HepG2 (cell line): ENCODE measurements around the gene WDR18. TPM values are rescaled to one million over a fixed set of nuclear protein-coding genes. Genes with fewer than 3 reads are reported as not detected.
A peak's percentile ranks its signal among the peaks of the same experiment; 100 is the strongest.

Source experiments
- ATAC-seq: fragments of 200-7000 bp; cut with Tn5 transposase; 3 replicates; pipeline ENCODE4 v1.9.1; 2020; ENCODE audit warnings: mild to moderate bottlenecking, moderate library complexity
- BruUV-seq: library from RNA; stranded (reverse); fragments of 400-500 nt; replicated peaks from 2 replicates; lab custom pipeline; 2021; lab: Mats Ljungman, UMichigan
- CTCF ChIA-PET: fragments of 300-600 bp; formaldehyde crosslinking; extraction: SDS; loops from one replicate; lab custom pipeline; 2021; ENCODE audit warnings: low total read pairs, inconsistent platforms, low intra/inter-chr PET ratio; lab: Yijun Ruan, JAX
- POLR2A ChIA-PET: fragments of 350-600 bp; sonication (Branson Sonifier 250); formaldehyde crosslinking; loops from one replicate; lab custom pipeline; 2020; ENCODE audit warnings: antibody characterized with exemption, inconsistent platforms; lab: Yijun Ruan, JAX
- DNase-seq: peaks from one replicate; pipeline ENCODE4 v3.0.0-alpha.2; 2015; ENCODE audit warnings: low spot score
- FAIRE-seq: peaks from 3 replicates; lab custom pipeline; 2011; peaks lifted over from hg19 to GRCh38; lab: Jason Lieb, UNC
- H2AFZ ChIP-seq: one replicate; pipeline ENCODE4 v1.6.1; 2011; ENCODE audit warnings: low read length, inconsistent platforms
- H3K27ac ChIP-seq: fragments of 300-600 bp; 3 replicates; pipeline ENCODE4 v1.8.0; 2011; ENCODE audit warnings: mixed run types, mild to moderate bottlenecking, mixed read lengths, low read length, inconsistent platforms; ENCODE audit not compliant: insufficient read depth; ENCODE audit errors: extremely low read length
- H3K27me3 ChIP-seq, 2 experiments: fragments of 200-600 bp in 1 of 2; 2 replicates in 1 of 2; 3 replicates in 1 of 2; pipeline versions ENCODE4 v1.6.0 to v1.8.0; 2011; ENCODE audit warnings: low read length in 2 of 2, mild to moderate bottlenecking in 2 of 2, moderate library complexity in 2 of 2, inconsistent platforms in 1 of 2; ENCODE audit not compliant: insufficient read depth in 2 of 2, control insufficient read depth in 1 of 2
- H3K36me3 ChIP-seq, 2 experiments: fragments of 200-600 bp in 1 of 2; replicated peaks in 1 of 2; 2 replicates in 1 of 2; 3 replicates in 1 of 2; pipeline versions ENCODE4 v1.5.1 to v1.8.0; 2011; ENCODE audit warnings: low read length in 2 of 2, inconsistent platforms in 1 of 2; ENCODE audit not compliant: insufficient read depth in 2 of 2, control insufficient read depth in 1 of 2
- H3K4me1 ChIP-seq: 2 replicates; pipeline ENCODE4 v1.5.1; 2012; ENCODE audit warnings: low read length, inconsistent platforms; ENCODE audit not compliant: insufficient read depth
- H3K4me2 ChIP-seq: 2 replicates; pipeline ENCODE4 v1.6.0; 2011; ENCODE audit warnings: low read depth, low read length, inconsistent platforms
- H3K4me3 ChIP-seq, 3 experiments: fragments of 200-600 bp in 1 of 3; sonication (generic), shearing (Covaris generic) in 1 of 3; replicated peaks in 1 of 3; 2 replicates each; pipeline ENCODE4 v1.5.1; 2011 to 2016; ENCODE audit warnings: low read length in 3 of 3, inconsistent platforms in 2 of 3, low read depth in 2 of 3, mild to moderate bottlenecking in 2 of 3, control low read depth in 1 of 3, mixed read lengths in 1 of 3; ENCODE audit not compliant: insufficient read depth in 1 of 3
- H3K79me2 ChIP-seq: one replicate; pipeline ENCODE4 v1.6.1; 2011; ENCODE audit warnings: low read length, inconsistent platforms; ENCODE audit not compliant: insufficient read depth
- H3K9ac ChIP-seq: 2 replicates; pipeline ENCODE4 v1.6.0; 2011; ENCODE audit warnings: mild to moderate bottlenecking, low read depth, low read length, inconsistent platforms; ENCODE audit not compliant: insufficient read depth
- H3K9me3 ChIP-seq: 2 replicates; pipeline ENCODE4 v1.5.1; 2012; ENCODE audit warnings: mild to moderate bottlenecking, low read length
- H4K20me1 ChIP-seq: 2 replicates; pipeline ENCODE4 v1.6.0; 2011; ENCODE audit warnings: inconsistent platforms, mild to moderate bottlenecking, low read length, moderate library complexity; ENCODE audit not compliant: insufficient read depth
- AKAP8 ChIP-seq: sonication (generic); formaldehyde crosslinking; IDR thresholded peaks from 2 replicates; pipeline ENCODE4 v1.5.1; 2020; ENCODE audit warnings: mild to moderate bottlenecking, missing genetic modification reagents
- FIP1L1 ChIP-seq: fragments of 200-400 bp; formaldehyde crosslinking; IDR thresholded peaks from 2 replicates; pipeline ENCODE4 v1.6.1; 2018; ENCODE audit warnings: low read depth, mild to moderate bottlenecking, low read length, moderate library complexity, borderline replicate concordance; ENCODE audit not compliant: insufficient read depth
- HOXD1 ChIP-seq: sonication (generic); formaldehyde crosslinking; IDR thresholded peaks from 2 replicates; pipeline ENCODE4 v1.5.0; 2020; ENCODE audit warnings: missing genetic modification reagents
- NR3C1 ChIP-seq: sonication (generic); formaldehyde crosslinking; IDR thresholded peaks from 2 replicates; pipeline ENCODE4 v1.4.0; 2020; ENCODE audit warnings: missing genetic modification reagents
- POLR2G ChIP-seq: fragments of 200-400 bp; formaldehyde crosslinking; IDR thresholded peaks from 2 replicates; pipeline ENCODE4 v1.6.1; 2018; ENCODE audit warnings: mild to moderate bottlenecking, low read depth, low read length, moderate library complexity
- TBX2 ChIP-seq: sonication (generic); formaldehyde crosslinking; IDR thresholded peaks from 2 replicates; pipeline ENCODE4 v1.5.0; 2020; ENCODE audit warnings: missing genetic modification reagents, mild to moderate bottlenecking, borderline replicate concordance
- ZBTB3 ChIP-seq: sonication (generic); formaldehyde crosslinking; IDR thresholded peaks from 2 replicates; pipeline ENCODE4 v1.4.0; 2020; ENCODE audit warnings: low read depth, mild to moderate bottlenecking, moderate library complexity, missing genetic modification reagents, borderline replicate concordance
- ZKSCAN5 ChIP-seq: sonication (generic); formaldehyde crosslinking; IDR thresholded peaks from 2 replicates; pipeline ENCODE4 v1.5.1; 2020; ENCODE audit warnings: mild to moderate bottlenecking, missing genetic modification reagents
- ZNF121 ChIP-seq: sonication (generic); formaldehyde crosslinking; IDR thresholded peaks from 2 replicates; pipeline ENCODE4 v1.5.0; 2020; ENCODE audit warnings: mild to moderate bottlenecking, missing genetic modification reagents
- ZNF34 ChIP-seq: sonication (generic); formaldehyde crosslinking; IDR thresholded peaks from 2 replicates; pipeline ENCODE4 v1.4.0; 2020; ENCODE audit warnings: mild to moderate bottlenecking, missing genetic modification reagents, borderline replicate concordance
- ZNF460 ChIP-seq: sonication (generic); formaldehyde crosslinking; IDR thresholded peaks from 2 replicates; pipeline ENCODE4 v1.5.1; 2020; ENCODE audit warnings: missing genetic modification reagents, mild to moderate bottlenecking, borderline replicate concordance
- WGBS: methylation state at CpG from one replicate; pipeline ENCODE4 v1.1.6; 2017; ENCODE audit warnings: low lambda C conversion rate; 5-methylcytosine and 5-hydroxymethylcytosine counted together
- in situ Hi-C: cut with HindIII; loops from 2 replicates; pipeline ENCODE4 v1.10.0; 2017; ENCODE audit warnings: low pct_unique_long_range_greater_than_20kb; ENCODE audit not compliant: extremely low pct_ligation_motif_present
- intact Hi-C: fragments of 100-400 bp; cut with micrococcal nuclease; formaldehyde crosslinking; loops from one replicate; pipeline ENCODE4 v1.10.0; 2022; ENCODE audit not compliant: unreplicated experiment
- polyA plus RNA-seq, 8 experiments: library from polyadenylated mRNA; depleted of rRNA in 3 of 8; stranded (reverse) in 7 of 8; unstranded in 1 of 8; fragments of >200 nt; fragmentation: Illumina TruSeq in 4 of 8; extraction: Trizol in 4 of 8; gene quantifications; 2 replicates each; pipeline versions ENCODE4 v1.2.1 to v1.2.3, GENCODE V29; 2011 to 2016; ENCODE audit warnings: low read depth in 4 of 8, missing spikeins in 1 of 8, mixed read lengths in 1 of 8; ENCODE audit not compliant: insufficient read depth in 1 of 8
- total RNA-seq, 5 experiments: library from RNA; depleted of rRNA; stranded (reverse); fragments of >200 nt; fragmentation: Illumina TruSeq; extraction: Trizol; gene quantifications; 2 replicates each; pipeline ENCODE4 v1.2.3, GENCODE V29; 2016; ENCODE audit warnings: low read depth in 1 of 5
- TF ChIP-seq, protein P1 (sequence below): sonication (generic); formaldehyde crosslinking; IDR thresholded peaks from 2 replicates; pipeline ENCODE4 v1.5.1; 2020; ENCODE audit warnings: mild to moderate bottlenecking, missing genetic modification reagents, moderate library complexity

Gene WDR18
- total and polyA plus RNA-seq, 2 of the 13 experiments (the other 11 are each of a cell fraction or from before 2014, with no cell fraction given): 36.4 to 47.6 TPM

DNA sequence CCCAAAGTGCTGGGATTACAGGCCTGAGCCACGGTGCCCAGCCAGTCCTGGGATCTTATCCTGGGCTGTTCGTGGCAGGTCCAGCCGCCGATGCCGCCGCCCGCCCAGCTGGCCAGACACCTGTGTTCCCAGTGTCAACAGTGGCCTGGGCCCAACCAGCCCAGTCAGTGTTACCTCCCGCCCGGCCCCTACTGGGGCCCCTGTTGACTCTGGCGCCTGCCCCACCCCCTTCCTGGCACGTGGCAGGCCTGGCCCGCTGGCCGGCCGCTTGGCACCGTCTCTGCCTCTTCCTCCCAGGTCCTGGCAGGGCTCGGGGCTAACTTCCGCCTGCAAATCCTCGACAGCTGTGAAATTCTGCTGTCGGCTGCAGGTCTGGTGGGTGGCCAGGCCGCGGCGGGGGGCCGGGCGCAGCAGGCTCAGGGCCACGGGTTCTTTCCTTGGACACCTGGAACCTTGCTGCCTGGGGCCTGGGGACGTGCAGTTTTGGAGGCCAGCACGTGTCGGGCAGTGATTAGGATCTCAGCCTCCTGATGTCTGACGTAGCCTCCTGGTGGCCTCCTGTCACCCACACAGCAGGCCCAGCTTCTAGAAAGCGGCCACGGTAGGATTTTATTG is 49.2 kb upstream of the WDR18 start (continued):
- TF ChIP-seq, protein P1, sequence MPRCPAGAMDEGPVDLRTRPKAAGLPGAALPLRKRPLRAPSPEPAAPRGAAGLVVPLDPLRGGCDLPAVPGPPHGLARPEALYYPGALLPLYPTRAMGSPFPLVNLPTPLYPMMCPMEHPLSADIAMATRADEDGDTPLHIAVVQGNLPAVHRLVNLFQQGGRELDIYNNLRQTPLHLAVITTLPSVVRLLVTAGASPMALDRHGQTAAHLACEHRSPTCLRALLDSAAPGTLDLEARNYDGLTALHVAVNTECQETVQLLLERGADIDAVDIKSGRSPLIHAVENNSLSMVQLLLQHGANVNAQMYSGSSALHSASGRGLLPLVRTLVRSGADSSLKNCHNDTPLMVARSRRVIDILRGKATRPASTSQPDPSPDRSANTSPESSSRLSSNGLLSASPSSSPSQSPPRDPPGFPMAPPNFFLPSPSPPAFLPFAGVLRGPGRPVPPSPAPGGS: peak; percentile 90
- peak; percentile 48; the same call in 1 of the 2 replicates for TF ChIP-seq ZBTB3 (CRISPR knock-in tag)
- 0 out of 2 replicates have a peak, but pooled peaks have one; percentile 38 for TF ChIP-seq ZKSCAN5 (CRISPR knock-in tag)
- TF ChIP-seq NR3C1 (CRISPR knock-in tag): no peak
- TF ChIP-seq FIP1L1: no peak
- TF ChIP-seq HOXD1: peak; percentile 87; the same call in 1 of the 2 replicates
- TF ChIP-seq, all 625 proteins: peak for 377

DNA sequence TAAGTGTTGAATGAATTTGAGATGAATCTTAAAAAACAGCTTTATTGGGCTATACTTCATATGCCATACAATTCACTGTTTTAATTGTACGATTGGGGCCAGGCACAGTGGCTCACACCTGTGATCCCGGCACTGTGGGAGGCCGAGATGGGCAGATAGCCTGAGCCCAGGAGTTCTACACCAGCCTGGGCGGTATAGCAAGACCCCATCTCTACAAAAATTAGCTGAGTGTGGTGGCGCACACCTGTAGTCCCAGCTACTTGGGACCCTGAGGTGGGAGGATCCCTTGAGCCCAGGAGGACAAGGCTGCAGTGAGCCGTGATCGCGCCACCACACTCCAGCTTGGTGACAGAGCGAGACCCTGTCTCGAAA is 48.0 kb upstream of the WDR18 start:
- Histone ChIP-seq H3K4me2 (no peak overlapping the region), H3K4me3 (no peak overlapping the region), H3K36me3 (peaks cover 20 to 64% of the 10 kb centered on the region in 2 experiments; a peak in 4 of 5 replicates), H3K27me3 (no peaks in the 10 kb centered on the region), H3K27ac (no peak overlapping the region), H2AFZ (no peak overlapping the region), H3K4me1 (peaks cover 83% of the 10 kb centered on the region), H3K79me2 (peaks cover 82% of the 10 kb centered on the region), H4K20me1 (peaks cover 56% of the 10 kb centered on the region; the same call in 1 of the 2 replicates), H3K9ac (no peak overlapping the region), H3K9me3 (no peaks in the 10 kb centered on the region)
- TF ChIP-seq ZNF34 (CRISPR knock-in tag) (no peak), ZNF121 (CRISPR knock-in tag) (peak; percentile 71; the same call in 1 of the 2 replicates), ZNF460 (CRISPR knock-in tag) (peak; percentile 30; the same call in 1 of the 2 replicates), POLR2G (peak; percentile 2; the same call in 1 of the 2 replicates), AKAP8 (peak; percentile 69; the same call in 1 of the 2 replicates), TBX2 (CRISPR knock-in tag) (no peak)
- ATAC-seq (no peak), FAIRE-seq (no peak), DNase-seq (no peak)
- in situ Hi-C loops (no loop called here), intact Hi-C loops (no loop called here)
- BruUV-seq: no TSS peak
- POLR2A ChIA-PET: interaction anchor here (0.7 to 2.5 kb wide), 5 partner anchors 9 to 48 kb away, joined by 4 to 28 read pairs (median 6); partner anchors contain the start of gene WDR18
- CTCF ChIA-PET: no interaction called here
- 99% methylated on average over 10 of the region's 10 CpGs for WGBS
